GM19239 (cell line): ENCODE data around the gene SP110.

Source experiments
- DNase-seq: peaks from one replicate; pipeline ENCODE4 v3.0.0; 2011; ENCODE audit warnings: low spot score; ENCODE audit not compliant: insufficient read length
- FAIRE-seq: peaks from 2 replicates; lab custom pipeline; 2011; peaks lifted over from hg19 to GRCh38; lab: Jason Lieb, UNC

Gene SP110

DNA sequence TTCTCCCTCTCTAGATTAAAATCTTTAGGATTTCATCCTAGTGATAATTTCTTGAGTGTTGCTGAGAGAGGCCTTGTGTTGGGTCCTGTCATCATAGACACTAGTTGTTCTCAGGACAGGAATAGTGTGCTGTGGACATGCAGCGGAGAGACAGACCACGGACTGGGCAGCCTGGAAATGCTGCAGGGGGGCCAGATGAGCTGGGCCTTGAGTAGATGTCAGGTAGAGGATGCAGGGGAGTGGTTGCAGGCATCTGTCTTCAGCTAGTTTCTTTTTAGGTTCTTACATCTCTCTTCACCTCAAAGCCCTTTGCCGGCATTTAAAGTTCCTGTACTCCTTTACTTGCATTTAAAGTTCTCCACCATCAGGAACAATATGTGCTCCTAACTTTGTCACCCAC is 42.8 kb downstream of the SP110 start:
- FAIRE-seq (no peak), DNase-seq (no peak)

DNA sequence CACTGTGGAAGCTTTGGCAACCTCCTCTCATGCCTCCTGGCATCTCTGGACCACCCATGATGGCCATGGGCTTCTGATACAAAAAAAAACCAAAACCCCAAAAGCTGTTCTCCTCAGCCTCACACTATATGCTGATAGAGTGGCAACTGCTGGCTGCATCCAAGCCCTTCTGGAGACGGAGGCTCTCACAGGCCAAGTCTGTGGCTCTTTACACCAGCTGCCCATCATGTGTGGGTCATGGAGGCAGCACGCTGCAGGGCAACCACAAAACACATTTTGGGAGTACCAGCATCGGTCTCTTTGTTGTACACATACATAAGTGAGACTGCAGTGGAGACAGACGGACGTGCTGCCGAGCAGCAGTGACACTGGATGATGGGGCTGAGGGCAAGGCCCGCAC is 45.3 kb downstream of the SP110 start:
- no peak for FAIRE-seq
- no peak for DNase-seq

DNA sequence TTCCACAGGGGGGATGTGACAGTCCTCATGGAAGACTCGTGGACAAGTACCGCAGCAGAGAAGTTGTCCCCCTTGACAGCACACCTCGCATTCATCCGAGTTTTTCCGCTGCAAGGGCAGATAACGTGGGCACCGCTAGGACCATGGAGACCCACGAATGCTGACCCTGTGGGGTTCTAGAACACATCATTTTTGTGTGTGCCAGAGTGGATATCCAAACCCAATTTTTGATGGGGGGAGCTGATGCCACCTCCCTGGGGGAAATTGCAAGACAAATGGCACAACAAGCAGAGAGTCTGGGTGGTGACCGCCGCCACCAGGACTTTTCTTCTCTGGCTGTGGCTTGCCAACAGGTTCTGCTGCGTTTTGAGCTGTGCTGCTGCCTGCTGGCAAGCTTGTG is 46.9 kb downstream of the SP110 start:
- no peak for FAIRE-seq

DNA sequence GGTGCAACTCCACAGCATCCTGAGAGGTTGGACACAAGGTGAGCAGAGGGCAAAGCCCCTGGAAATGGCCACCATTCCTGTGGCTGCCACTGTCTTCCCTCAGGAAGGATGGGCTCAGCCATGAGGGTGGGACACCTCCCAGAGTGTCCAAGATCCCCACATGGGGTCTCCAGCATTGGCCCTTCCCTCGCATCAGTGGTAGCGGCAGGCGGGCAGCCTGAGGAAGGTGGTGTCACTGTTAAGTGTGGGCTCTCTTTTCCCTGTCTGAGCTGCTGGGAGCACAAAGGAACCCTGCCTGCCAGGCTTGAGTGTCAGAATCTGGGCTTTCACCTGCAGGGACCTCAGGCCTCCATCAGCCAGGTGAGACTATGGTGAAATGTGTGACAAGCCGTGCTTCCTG is 47.6 kb downstream of the SP110 start:
- DNase-seq (no peak), FAIRE-seq (no peak)

More for the DNA sequence above, 46.9 kb downstream of the SP110 start:
- DNase-seq = no peak

DNA sequence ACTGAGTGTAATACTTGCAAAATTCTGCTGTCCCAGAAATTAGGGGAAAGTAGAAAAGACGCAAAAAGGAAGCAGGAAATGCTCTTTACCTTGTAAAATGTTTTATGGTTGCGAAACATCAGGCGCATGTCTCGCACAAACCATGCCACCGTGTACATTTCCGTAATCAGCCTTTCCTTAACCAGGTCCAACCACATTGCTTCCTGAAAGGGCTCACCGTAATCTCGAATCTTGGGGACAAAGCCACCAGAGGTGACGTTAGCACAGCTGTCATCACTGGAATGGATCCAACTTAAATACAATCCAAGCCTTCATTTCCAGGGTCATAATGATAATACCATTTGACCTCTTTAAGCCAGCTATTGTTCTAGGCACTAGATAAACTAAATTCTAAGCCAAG is 49.3 kb downstream of the SP110 start:
- DNase-seq (no peak), FAIRE-seq (no peak)

DNA sequence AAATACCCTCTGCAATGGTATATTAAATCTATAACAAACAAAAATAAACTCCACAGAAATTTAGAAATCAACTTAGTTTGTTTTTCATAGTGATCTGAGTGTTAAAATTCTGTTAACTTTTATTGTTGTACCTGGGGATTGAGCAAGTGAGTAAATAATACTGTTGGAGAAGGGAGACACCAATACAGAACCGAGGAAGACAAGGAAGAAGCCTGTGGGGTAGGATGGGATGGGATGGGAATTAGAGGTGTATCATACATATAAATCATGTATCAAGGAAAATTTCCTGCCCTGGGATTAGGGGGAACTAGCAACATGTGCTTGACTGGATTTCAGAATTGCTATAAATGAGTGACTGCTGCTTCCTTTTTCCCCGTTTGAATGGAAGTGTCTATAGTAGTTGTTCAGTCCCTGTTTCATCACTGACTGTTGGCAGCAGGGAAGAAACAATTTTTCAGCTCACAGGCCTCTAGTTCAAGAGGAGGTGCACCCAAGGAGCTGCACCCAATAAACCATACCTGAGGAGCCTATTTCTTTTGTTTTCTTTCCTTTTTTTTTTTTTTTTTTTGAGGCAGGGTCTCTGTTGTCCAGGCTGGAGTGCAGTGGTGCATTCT is 53.1 kb downstream of the SP110 start:
- FAIRE-seq (no peak), DNase-seq (no peak)

DNA sequence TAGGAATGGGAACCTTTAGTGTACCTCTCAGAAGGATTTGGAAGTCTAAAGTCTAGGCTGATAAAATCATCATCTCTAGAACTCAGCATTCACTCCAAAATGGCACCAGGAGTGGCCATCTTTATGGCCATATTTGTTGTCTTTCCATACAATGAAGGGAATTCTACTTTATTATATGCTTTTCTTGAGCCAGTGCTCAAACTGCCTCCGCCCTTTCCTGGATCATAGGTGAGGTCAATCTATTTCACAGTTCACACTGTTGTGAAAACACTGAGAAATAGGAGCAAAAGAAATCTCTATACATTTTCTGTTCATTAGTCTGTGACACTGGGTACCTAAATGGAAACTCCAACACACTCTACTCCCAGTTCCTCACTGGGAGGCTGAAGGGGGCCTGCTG is 55.6 kb downstream of the SP110 start:
- FAIRE-seq (no peak), DNase-seq (no peak)

GRCh38 chr2:230162981-230163380 is 56.8 kb downstream of the SP110 start:
- FAIRE-seq = no peak
- no peak for DNase-seq

DNA sequence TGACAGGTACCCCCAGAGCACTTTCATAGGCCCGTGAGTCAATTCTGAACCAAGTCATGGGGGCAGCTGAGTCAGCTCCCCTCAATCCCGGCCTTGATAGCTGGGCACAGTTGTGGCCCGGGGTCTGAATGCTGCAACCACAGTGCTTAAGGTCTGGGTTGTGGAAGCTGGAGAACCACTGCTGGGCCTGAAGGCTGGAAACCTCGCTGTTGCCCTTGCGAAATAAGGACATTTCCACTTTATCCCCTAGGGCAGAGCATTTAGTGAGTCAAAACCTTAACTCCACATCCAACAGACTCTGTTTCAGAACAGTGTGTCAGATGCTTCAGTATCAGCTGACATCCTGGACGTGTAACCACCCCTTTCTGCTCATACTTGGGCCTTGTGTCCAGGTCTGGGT is 58.6 kb downstream of the SP110 start:
- DNase-seq (no peak), FAIRE-seq (no peak)

GRCh38 chr2:230160112-230160660 is 59.6 kb downstream of the SP110 start:
- DNase-seq = peak; percentile 51
- FAIRE-seq = peak; percentile 83

- DNase-seq = no peak
- FAIRE-seq = no peak
Observed at GRCh38 chr2:230158468-230158867, 61.3 kb downstream of the SP110 start.

DNA sequence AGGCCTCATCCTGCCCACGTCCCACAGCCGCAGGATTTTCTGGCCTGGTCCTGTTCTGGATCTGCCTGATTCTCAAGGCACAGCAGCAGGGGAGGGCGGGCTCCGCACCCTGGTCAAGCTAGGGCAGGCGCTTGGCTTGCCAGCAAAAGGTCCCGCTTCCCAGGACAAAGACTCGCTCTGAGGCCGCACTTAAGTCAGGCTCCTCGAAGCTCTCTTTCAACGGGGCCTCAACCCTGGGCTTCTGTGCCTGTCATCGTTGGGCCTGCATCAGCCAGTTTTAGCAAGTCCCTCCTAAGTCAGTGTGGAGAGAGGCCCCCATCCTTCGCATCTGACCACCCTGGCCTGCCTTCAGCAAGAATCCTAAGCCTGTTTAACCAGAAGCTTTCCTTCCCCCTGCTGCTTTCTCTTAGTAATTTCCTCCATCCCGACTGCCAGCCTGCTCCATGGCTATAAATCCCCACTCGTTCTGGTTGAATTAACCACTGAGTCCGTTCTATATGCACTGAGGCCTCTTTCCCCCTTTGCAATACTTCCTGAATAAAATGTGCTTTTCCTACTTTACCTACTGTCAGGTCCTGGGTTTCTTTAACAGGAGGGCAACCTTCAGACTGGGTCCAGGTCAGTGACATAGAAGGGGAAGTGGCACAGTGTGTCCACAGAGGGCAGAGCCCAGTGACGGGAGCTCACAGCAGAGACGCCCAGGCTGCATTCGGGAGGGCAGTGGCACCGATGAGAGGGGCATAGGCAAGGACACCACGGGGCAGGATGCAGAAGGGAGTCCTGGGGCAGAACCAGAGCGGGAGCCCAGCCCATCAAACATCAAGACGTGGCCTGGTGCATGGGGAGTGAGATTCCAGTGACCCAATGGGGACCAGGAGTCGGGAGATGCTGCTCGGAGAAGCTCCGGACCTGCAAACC is 62.7 kb downstream of the SP110 start:
- no peak for FAIRE-seq

DNA sequence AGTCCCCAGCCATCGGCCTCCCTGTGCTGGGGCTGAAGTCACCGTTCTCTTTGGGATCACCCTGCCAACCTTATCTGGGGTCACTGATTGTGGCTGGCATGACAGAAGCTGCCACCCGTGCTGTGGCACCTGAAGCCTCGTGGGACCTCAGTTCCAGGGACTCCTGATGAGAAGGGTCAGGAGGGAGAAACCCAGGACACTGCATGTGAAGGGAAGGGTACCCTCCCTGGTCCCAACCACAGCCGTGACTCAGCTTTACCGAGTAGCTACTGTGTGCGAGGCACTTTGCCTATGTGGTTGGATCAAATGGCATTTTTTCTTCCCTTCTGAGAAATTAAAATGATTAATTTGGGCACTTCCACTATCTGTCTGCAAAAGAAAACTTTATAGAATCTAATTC is 64.4 kb downstream of the SP110 start:
- DNase-seq (no peak), FAIRE-seq (no peak)

More for the DNA sequence above, 62.7 kb downstream of the SP110 start:
- no peak for DNase-seq

DNA sequence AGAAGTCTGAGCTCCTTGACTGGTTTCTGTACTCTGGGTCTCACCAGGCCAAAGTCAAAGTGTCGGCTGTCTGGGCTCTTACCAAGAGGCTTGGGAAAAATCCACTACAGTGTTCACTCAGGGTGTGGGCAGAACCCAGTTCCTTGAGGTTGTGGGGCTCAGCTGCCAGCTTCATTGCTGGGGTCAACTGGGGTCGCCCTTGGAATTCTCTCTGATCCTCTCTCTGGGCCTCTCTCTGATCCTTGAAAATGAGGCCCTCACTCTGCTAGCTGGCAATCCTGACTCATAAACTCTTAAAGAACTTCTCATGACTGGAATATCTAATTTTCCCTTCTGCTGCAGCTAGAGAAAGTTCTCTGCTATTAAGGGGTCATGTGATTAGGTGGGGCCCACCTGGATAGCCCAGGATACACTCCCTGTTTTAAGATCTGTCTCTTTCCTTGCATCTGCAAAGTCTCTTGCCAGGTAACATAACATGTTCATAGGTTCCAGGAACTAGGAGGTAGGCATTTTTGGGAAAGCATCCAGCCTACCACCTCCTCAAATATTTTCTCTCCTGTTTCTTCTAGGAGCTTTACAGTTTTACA is 66.3 kb downstream of the SP110 start:
- FAIRE-seq (no peak), DNase-seq (no peak)

DNA sequence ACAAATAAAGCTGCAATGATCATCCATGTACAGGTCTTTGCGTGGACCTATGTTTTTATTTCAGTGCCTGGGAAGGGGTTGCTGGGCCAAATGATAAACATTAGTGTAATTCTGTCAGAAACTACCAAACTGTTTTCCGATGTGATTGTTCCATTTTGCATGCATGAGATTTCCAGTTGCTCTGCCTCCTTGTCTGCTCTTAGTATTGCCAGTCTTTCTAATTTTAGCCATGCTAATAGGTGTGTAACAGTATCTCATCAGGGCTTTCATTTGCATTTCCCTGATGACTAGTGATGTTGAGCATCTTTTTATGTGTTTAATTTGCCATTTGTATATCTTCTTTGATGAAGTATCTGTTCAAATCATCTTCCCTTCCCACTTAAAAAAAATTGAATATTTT is 67.5 kb downstream of the SP110 start:
- FAIRE-seq = no peak
- DNase-seq = no peak

DNA sequence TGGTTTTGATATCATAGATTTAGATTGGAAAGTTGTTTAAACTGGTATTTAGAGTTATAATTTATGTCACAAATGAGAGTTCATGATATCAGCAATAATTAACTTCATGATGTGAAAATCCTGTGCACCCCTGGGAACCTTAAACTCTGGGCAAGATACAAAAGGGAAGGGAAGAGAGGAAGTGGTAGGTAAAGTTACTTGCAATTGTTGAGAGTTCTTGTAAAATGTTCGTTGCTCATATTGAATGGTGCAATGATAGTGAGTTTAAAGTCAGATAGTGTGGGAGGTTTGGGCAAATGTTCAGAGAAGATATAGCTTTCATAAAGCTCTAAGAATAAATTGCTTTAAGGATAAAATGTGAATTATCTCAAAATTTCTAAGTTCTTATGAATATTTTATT is 75.4 kb downstream of the SP110 start:
- DNase-seq (no peak), FAIRE-seq (peak; percentile 28)

DNA sequence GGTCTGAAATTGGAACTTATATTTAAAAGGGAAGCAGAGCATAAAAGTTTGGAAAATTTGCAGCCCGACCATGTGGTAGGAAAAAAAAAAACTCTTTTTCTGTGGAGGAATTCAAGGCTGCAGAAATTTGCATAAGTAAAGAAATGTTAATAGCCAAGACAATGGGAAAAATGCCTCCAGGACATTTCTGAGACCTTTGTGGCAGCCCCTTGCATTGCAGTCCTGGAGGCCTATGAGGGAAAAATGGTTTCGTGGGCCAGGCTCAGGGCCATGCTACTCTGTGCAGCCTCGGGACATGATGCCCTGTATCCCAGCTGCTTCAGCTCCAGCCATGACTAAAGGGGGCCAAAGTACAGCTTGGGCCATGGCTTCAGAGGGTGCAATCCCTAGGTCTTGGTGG is 79.1 kb downstream of the SP110 start:
- DNase-seq = no peak
- no peak for FAIRE-seq

GRCh38 chr2:230137902-230138539 is 81.8 kb downstream of the SP110 start:
- FAIRE-seq = no peak
- DNase-seq = no peak

- no peak for DNase-seq
- FAIRE-seq = no peak
Observed at GRCh38 chr2:230135130-230135525, 84.7 kb downstream of the SP110 start.

DNA sequence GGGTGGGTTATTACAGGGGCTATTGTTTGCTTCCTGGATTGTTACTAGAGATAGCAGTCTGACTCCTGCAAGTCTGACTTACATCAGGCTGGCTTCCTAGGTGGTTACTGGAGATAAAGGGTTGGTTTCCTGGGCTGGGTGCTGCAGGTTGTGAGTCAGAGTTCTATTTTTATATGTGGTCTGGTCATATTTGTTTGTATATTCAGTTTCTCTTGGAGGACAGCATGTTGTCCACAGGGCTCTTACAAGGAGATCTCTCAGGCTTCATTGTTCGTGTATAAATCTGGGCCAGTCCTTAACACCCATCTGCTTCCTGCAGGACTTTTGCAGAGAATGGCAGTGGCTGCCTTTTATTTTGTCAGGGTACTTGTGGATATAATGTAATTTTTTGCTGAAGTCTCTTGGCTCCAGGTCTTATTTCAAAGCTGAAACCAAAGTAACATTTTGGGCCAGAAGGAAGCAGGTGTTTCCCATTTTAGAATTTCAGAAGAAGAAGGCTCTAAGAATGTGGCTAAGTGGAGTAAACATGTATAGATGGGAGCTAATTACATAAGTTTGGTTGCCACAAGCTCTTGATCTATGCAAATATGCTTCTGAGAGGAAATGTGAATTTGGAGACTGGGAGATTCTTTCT is 85.2 kb downstream of the SP110 start:
- DNase-seq (no peak), FAIRE-seq (peak; percentile 21)
